ENCODE results near the gene PRRG1.
"Not testable (repeated sequence)": the region's sequence is repeated elsewhere in the genome, so short reads cannot be mapped to it uniquely, and the experiment has no call there.

PRRG1 gene

GRCh38 chrX:37349221-37350033, at the start of gene PRRG1:
TSS of gene PRRG1 (plus strand) at chrX:37349364. CDS start at chrX:37406250, 56,886 bp downstream.
- no peak for DNase-seq

DNA sequence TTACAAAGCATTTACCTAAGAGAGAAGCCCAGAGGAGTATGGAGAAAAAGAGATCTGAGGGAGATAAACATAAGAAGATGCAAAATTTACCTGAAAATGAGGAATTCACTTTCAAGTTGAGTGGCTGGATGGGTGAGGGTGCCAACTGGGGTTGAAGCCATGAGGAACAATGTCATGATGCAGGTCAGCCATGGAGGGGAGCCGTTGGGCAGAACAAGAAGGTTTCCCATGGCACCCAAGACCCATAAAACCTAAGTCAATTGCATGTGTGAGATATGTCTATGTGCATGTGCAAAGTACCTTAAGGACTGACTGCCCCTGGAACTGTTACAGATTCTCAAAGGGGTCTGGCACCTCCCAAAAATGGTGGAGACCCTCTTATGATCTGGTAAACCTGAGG, 46.6 kb upstream of the PRRG1 start:
- no peak for DNase-seq

- not testable (repeated sequence) for DNase-seq
Observed at GRCh38 chrX:37305238-37305637, 43.9 kb upstream of the PRRG1 start.

- DNase-seq, result no peak
Observed at GRCh38 chrX:37314531-37314930, 34.6 kb upstream of the PRRG1 start.

DNA sequence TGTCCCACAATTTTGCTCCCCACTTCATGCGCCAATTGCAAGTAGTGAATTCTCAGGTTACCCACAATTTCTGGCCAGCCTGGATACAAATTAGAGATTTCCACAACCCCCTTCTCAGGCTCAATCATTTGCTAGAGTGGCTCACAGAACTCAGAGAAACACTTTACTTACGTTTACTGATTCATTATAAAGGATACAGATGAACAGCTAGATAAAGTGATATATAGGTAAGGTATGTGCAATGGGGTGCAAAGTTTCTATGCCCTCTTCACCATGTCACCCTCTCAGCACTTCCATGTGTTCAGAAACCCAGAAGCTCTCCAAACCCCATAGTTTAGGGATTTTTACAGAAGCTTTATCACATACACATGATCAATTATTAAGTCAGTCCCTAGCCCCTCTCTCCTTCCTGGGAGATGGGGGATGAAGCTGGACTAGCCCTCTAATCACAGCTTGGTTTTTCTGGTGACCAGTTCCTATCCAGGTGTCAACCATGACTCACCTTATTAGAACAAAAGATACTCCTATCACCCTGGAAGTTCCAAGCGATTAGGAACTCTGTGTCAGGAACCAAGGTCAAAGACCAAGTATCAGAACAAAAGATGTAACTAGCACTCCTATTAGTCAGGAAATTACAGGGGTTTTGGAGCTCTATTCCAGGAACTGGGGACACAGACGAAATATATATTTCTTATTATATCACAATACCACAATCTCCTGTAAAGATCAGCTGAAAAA, 33.5 kb upstream of the PRRG1 start:
- no peak for DNase-seq

GRCh38 chrX:37320541-37321203, 28.5 kb upstream of the PRRG1 start:
- no peak for DNase-seq

GRCh38 chrX:37330642-37331041, 18.5 kb upstream of the PRRG1 start:
- DNase-seq, result no peak

- no peak for DNase-seq
Observed at GRCh38 chrX:37331546-37331945, 17.6 kb upstream of the PRRG1 start.

- DNase-seq, result no peak
Observed at GRCh38 chrX:37332055-37332454, 17.1 kb upstream of the PRRG1 start.

GRCh38 chrX:37332987-37333658, 16.0 kb upstream of the PRRG1 start:
- DNase-seq, result no peak

DNA sequence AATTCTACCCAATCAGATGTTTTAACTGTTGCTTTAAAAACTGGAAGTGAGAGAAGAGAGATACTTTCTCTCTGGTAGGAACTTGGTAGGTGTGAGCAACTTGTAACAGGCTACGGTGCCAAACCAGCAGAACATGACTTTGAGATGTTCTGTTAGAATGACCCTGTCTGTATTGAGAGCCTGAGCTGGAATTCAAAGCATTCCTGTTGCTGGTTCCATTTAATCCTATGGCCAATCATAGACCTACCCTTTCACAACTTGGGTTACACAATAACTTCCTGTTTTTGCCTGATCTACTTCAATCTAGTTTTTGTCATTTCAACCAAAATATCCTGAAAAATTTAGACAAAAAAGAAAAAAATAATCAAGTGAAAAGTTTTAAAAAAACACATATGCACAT, 1.7 kb upstream of the PRRG1 start:
- DNase-seq, result no peak

GRCh38 chrX:37348231-37348970, 763 bp upstream of the PRRG1 start:
- no peak for DNase-seq

- DNase-seq, result no peak
Observed at GRCh38 chrX:37348971-37349220, 268 bp upstream of the PRRG1 start.

- DNase-seq, result no peak
Observed at GRCh38 chrX:37350034-37350365, 836 bp downstream of the PRRG1 start.

GRCh38 chrX:37353646-37354045, 4.5 kb downstream of the PRRG1 start:
- DNase-seq, result no peak

DNA sequence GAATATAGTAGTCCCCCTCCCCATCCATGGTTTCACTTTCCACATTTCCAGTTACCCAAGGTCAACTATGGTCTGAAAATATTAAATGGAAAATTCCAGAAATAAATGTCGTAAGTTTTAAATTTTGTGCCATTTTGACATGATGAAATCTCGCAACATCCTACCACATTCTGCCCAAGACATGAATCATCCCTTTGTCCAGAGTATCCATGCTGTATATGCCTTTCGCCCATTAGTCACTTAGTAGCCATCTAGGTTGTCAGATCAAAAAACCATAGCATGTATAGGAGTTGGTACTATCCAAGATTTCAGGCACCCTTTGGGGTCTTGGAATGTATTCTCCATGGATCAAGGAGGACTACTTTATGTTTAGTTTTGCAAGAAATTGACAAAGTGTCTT, 8.3 kb downstream of the PRRG1 start:
- no peak for DNase-seq

GRCh38 chrX:37361596-37361995, 12.4 kb downstream of the PRRG1 start:
- no peak for DNase-seq

DNA sequence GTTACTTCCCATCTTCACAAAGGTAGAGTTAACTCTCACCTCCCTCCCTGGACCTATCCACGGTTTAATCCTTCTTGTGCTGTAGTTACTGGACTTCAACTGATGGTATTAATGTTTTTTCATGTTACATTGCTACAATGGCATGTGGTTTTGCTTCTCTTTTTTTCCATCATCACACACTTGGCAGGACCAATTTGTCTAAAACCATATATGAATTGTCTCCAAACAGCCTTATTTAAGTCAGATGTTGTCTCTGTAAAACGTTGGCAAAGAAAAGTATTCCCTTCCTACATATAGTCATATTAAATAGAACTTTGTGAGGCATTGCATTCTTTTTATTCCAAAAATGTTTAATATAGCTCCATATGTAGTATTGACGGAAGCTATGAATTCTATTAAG, 15.5 kb downstream of the PRRG1 start:
- no peak for DNase-seq

- DNase-seq, result no peak
Observed at GRCh38 chrX:37367946-37368345, 18.8 kb downstream of the PRRG1 start.

GRCh38 chrX:37370499-37371141, 21.5 kb downstream of the PRRG1 start:
- no peak for DNase-seq

- DNase-seq, result no peak
Observed at GRCh38 chrX:37371578-37371991, 22.4 kb downstream of the PRRG1 start.

DNA sequence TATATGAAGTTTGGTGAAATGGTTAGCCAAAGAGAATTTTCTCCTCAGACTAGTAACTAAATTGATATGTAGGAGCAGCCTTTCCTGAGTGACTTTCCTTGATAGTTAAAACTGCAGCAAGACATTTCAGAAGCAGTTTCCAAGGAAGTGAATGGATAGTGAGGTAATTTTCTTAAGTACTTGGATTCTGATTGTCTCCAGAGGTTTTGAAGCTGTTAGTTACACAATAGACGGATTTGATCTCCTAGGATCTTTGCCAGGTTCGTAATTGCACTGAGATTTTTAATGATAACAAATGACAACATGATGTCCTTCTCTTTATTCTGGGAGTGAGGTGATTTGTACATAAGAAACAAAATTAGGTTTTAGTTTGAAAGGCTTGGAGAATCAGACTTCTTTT, 29.2 kb downstream of the PRRG1 start:
- no peak for DNase-seq

Measured in activated CD4-positive, CD25-positive, alpha-beta regulatory T cell (primary cell).